Neutrophil (primary cell): ENCODE data around the gene CSF3.
A peak's percentile ranks its signal among the peaks of the same experiment; 100 is the strongest.

Experiments
- H3K27ac ChIP-seq: fragments of 200-600 bp; sonication (generic); 2 replicates; pipeline ENCODE4 v1.5.1; 2016; ENCODE audit warnings: mild to moderate bottlenecking, moderate library complexity
- H3K27me3 ChIP-seq: fragments of 200-600 bp; sonication (generic); 2 replicates; pipeline ENCODE4 v1.6.0; 2016; ENCODE audit warnings: mild to moderate bottlenecking
- H3K36me3 ChIP-seq: fragments of 200-600 bp; sonication (generic); 2 replicates; pipeline ENCODE4 v1.5.1; 2017
- H3K4me1 ChIP-seq, 2 experiments: fragments of 200-600 bp in 1 of 2; sonication (generic) in 1 of 2; 1 replicate in 1 of 2; 2 replicates in 1 of 2; pipeline versions ENCODE4 v1.5.1 to v1.6.1; 2013 to 2016; ENCODE audit warnings: low read depth in 1 of 2, low read length in 1 of 2, mild to moderate bottlenecking in 1 of 2, moderate library complexity in 1 of 2; ENCODE audit not compliant: control insufficient read depth in 1 of 2, insufficient read depth in 1 of 2
- H3K4me3 ChIP-seq, 2 experiments: fragments of 200-600 bp in 1 of 2; sonication (generic) in 1 of 2; 1 replicate in 1 of 2; 2 replicates in 1 of 2; pipeline ENCODE4 v1.5.1; 2013 to 2016; ENCODE audit warnings: low read depth in 1 of 2, low read length in 1 of 2, mild to moderate bottlenecking in 1 of 2, moderate library complexity in 1 of 2
- H3K9me3 ChIP-seq: fragments of 200-600 bp; sonication (generic); 2 replicates; pipeline ENCODE4 v1.5.1; 2016
- CTCF ChIP-seq: fragments of 200-600 bp; sonication (generic); IDR thresholded peaks from 2 replicates; pipeline ENCODE4 v1.5.1; 2016; ENCODE audit warnings: antibody characterized with exemption

Gene CSF3

GRCh38 chr17:39971076-39971603, 44.1 kb upstream of the CSF3 start:
- H3K27me3 ChIP-seq, result no peaks in the 10 kb centered on the region
- H3K4me3 ChIP-seq, result no peak overlapping the region
- H3K27ac ChIP-seq, result no peak overlapping the region
- H3K9me3 ChIP-seq, result no peaks in the 10 kb centered on the region
- no peaks in the 10 kb centered on the region for H3K36me3 ChIP-seq
- TF ChIP-seq CTCF, result no peak
- H3K4me1 ChIP-seq, result peaks cover 43 to 51% of the 10 kb centered on the region in 2 experiments

GRCh38 chr17:39972271-39972670, 43.0 kb upstream of the CSF3 start:
- Histone ChIP-seq H3K4me1 (peaks cover 35 to 44% of the 10 kb centered on the region in 2 experiments), H3K4me3 (no peak overlapping the region), H3K27ac (peak overlapping the region; percentile 58), H3K27me3 (no peaks in the 10 kb centered on the region), H3K36me3 (no peaks in the 10 kb centered on the region), H3K9me3 (no peaks in the 10 kb centered on the region)
- no peak for TF ChIP-seq CTCF

- Histone ChIP-seq H3K4me3 (no peak overlapping the region), H3K4me1 (peaks cover 24 to 32% of the 10 kb centered on the region in 2 experiments), H3K9me3 (no peaks in the 10 kb centered on the region), H3K27me3 (no peaks in the 10 kb centered on the region), H3K36me3 (no peaks in the 10 kb centered on the region), H3K27ac (no peak overlapping the region)
- no peak for TF ChIP-seq CTCF
Observed at GRCh38 chr17:39973496-39973895, 41.7 kb upstream of the CSF3 start.

GRCh38 chr17:39974433-39974832, 40.8 kb upstream of the CSF3 start:
- no peaks in the 10 kb centered on the region for H3K27me3 ChIP-seq
- H3K36me3 ChIP-seq, result no peaks in the 10 kb centered on the region
- no peak overlapping the region for H3K4me3 ChIP-seq

GRCh38 chr17:39975801-39976200, 39.4 kb upstream of the CSF3 start:
- Histone ChIP-seq H3K9me3 (no peaks in the 10 kb centered on the region), H3K4me1 (peaks cover 35% of the 10 kb centered on the region in 2 experiments), H3K27ac (no peak overlapping the region), H3K36me3 (no peaks in the 10 kb centered on the region), H3K27me3 (no peaks in the 10 kb centered on the region), H3K4me3 (no peak overlapping the region)
- TF ChIP-seq CTCF, result no peak

More at GRCh38 chr17:39974433-39974832, 40.8 kb upstream of the CSF3 start:
- H3K9me3 ChIP-seq, result no peaks in the 10 kb centered on the region
- H3K4me1 ChIP-seq, result peaks cover 21 to 29% of the 10 kb centered on the region in 2 experiments
- no peak overlapping the region for H3K27ac ChIP-seq
- no peak for TF ChIP-seq CTCF
